ENCODE measurements around the gene COL11A1.

COL11A1 gene

DNA sequence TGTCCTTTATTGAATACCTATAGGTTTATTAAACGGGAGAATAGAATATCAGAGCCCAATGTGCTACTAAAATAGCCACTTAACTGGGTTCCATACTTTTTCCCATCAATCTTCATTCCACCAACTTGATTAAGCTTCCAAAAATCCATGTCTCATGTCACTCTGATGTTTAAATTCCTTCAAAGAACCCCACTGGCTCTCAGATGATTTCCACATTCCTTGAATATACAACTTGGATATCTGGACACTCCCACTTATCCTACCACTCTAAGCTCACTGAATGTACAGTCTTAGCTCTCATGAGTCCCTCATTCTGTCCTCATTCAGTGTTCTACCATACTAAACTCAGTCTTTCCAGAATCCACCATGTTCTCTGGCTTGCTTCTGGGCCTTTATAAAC lies 21.1 kb downstream of the COL11A1 start:
- TF ChIP-seq, protein P1, sequence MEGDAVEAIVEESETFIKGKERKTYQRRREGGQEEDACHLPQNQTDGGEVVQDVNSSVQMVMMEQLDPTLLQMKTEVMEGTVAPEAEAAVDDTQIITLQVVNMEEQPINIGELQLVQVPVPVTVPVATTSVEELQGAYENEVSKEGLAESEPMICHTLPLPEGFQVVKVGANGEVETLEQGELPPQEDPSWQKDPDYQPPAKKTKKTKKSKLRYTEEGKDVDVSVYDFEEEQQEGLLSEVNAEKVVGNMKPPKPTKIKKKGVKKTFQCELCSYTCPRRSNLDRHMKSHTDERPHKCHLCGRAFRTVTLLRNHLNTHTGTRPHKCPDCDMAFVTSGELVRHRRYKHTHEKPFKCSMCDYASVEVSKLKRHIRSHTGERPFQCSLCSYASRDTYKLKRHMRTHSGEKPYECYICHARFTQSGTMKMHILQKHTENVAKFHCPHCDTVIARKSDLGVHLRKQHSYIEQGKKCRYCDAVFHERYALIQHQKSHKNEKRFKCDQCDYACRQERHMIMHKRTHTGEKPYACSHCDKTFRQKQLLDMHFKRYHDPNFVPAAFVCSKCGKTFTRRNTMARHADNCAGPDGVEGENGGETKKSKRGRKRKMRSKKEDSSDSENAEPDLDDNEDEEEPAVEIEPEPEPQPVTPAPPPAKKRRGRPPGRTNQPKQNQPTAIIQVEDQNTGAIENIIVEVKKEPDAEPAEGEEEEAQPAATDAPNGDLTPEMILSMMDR (IDR thresholded peaks at IDR 0.05; ENCODE audit: insufficient read depth, low read depth, low read length, missing control alignments) = no peak
- no peak overlapping the region for H3K4me3 ChIP-seq (ENCODE audit: low read length)
- no peak for DNase-seq (ENCODE audit: low read depth)

DNA sequence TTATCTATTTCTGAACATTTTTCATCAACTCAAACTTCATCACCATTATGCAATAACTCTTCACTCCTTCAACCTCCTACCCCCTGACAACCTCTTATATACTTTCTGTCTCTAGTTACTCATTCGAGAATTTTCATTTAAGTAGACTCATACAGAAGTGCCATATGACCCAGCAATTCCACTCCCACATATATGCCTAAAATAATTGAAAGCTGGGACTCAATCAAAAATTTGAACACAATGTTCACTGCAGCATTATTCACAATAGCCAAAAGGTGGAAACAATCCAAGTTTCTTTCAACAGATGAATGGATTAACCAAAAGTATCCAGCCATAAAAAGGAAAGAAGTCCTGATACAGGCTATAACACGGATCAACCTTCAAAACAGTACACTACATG lies 24.1 kb downstream of the COL11A1 start:
- no peak for DNase-seq (ENCODE audit: low read depth)
- H3K4me3 ChIP-seq (ENCODE audit: low read length) = no peak overlapping the region
- TF ChIP-seq, protein P1 (IDR thresholded peaks at IDR 0.05; ENCODE audit: insufficient read depth, low read depth, low read length, missing control alignments) = no peak

DNA sequence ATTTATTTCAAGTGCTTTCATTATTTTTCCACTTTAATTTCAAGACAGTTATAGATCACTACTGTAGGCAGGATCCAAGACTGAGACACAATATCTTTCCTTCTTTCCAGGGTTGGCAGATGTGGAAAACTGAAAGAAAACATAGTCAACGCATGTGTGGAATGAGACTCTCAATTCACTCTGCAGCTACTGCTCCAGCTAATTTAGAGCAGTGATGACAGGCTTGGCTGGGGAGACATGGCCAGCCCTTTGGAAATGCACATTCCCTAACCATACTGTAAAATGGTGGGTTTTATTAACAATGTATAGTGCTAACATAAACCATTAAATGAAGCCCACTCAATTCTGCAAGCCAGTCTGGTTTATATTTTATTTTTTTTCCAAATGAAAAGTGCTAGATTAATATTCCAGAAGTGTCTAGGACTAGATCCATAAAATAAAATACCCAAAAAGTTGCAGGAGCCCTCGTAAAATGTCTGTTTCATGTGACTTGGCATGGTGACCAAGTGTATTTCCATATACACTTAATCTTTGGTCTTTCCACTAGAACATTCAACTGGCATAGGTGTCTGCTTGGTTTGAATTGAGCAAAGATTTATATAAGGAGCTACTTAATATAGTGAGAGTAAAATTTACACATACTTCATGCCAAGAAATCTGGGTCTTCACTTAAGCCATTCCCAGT lies 32.9 kb downstream of the COL11A1 start:
- no peak for DNase-seq (ENCODE audit: low read depth)
- TF ChIP-seq, protein P1 (IDR thresholded peaks at IDR 0.05; ENCODE audit: insufficient read depth, low read depth, low read length, missing control alignments) = no peak
- no peak overlapping the region for H3K4me3 ChIP-seq (ENCODE audit: low read length)

DNA sequence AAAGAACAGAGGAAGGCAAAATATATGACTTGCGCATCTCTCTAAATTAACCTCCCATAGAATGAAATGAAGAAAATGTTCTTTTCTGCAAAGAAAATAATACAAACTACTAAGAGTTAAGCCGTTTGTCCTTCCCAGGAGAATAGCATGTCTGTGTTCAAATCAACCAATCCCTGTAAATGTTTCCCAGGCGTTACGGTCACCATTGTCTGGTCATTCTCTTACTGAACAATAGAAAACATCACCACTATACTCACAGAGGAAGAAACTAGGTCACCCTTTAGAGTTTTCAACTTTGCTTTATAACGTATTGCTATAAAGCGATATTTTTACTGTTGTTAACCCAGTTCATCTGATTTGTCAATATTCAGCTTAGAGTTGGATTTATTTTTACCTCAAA lies 34.1 kb downstream of the COL11A1 start:
- DNase-seq (ENCODE audit: low read depth) = no peak
- TF ChIP-seq, protein P1 (IDR thresholded peaks at IDR 0.05; ENCODE audit: insufficient read depth, low read depth, low read length, missing control alignments) = no peak
- no peak overlapping the region for H3K4me3 ChIP-seq (ENCODE audit: low read length)

DNA sequence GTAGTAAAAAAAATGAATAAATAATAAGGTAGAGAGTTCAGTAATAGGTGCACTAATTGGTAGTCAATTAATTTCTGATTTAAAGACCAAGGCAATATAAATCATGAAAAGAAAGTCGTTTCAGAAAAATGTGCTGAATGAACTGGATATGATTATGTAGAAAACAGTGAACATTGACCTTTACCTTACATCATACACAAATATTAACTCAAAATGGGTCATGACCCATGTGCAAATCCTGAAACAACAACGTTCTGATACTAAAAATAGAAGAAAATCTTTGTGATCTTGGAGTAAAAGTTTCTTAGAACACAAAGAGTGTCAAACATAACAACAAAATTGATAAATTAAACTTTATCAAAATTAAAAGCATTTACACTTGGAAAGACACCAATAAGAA lies 39.1 kb downstream of the COL11A1 start:
- H3K4me3 ChIP-seq (ENCODE audit: low read length) = no peak overlapping the region
- TF ChIP-seq, protein P1 (IDR thresholded peaks at IDR 0.05; ENCODE audit: insufficient read depth, low read depth, low read length, missing control alignments) = no peak
- DNase-seq (ENCODE audit: low read depth) = no peak

DNA sequence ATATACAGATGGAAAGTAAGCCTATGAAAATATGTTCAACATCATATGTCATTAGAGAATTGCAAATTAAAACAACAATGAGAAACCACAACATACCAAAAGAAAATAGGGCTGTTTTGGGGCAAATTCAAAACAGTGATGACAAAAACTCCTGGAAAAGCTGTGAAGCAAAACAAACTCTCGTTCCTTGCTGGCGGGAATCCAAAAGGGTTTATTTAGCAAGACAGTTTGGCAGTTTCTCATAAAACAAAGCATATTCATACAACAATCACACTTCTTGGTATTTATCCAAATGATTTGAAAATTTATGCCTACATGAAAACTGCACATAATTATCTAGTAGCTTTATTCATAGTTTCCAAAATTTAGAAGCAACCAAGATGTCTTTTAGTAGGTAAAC lies 44.4 kb downstream of the COL11A1 start:
- TF ChIP-seq, protein P1 (IDR thresholded peaks at IDR 0.05; ENCODE audit: insufficient read depth, low read depth, low read length, missing control alignments) = no peak
- no peak overlapping the region for H3K4me3 ChIP-seq (ENCODE audit: low read length)
- DNase-seq (ENCODE audit: low read depth) = no peak

DNA sequence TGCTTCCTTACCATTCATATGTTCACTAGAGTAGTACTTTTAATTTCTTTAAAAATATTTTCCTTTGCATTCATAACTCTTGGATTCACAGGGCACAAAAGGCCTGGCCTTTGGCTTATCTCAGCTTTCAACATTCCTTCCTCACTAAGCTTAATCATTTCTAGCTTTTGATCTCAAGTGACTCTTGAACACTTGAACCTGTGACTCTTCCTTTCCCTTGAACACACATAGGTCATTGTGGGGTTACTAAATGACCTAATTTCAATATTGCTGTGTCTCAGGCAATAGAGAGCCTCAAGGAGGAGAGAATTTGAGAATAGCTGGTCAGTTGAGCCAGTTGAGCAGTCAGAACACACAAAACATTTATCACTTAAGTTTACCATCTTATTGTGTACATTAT lies 49.9 kb downstream of the COL11A1 start:
- TF ChIP-seq, protein P1 (IDR thresholded peaks at IDR 0.05; ENCODE audit: insufficient read depth, low read depth, low read length, missing control alignments) = no peak
- DNase-seq (ENCODE audit: low read depth) = no peak
- no peak overlapping the region for H3K4me3 ChIP-seq (ENCODE audit: low read length)

All from epithelial cell of esophagus (primary cell).